Heart right ventricle (tissue), 16 donors: ENCODE data around the gene ANKRD30A. TPM values are rescaled to one million over a fixed set of nuclear protein-coding genes. Genes with fewer than 3 reads are reported as not detected.

Source experiments
- ATAC-seq, 8 donors: fragments of 200-7000 bp; cut with Tn5 transposase; one replicate each; pipeline ENCODE4 v1.9.1; 2020; ENCODE audit warnings: mild to moderate bottlenecking in 8 of 8, moderate library complexity in 8 of 8, moderate number of reproducible peaks in 1 of 8
- DNase-seq, 2 donors: peaks; one replicate each; pipeline ENCODE4 v3.0.0-alpha.2; 2020
- H3K27ac ChIP-seq, 10 donors: fragments of 200-600 bp; sonication (generic) in 2 of 10; one replicate each; pipeline versions ENCODE4 v1.5.0 to v1.8.0; 2020 to 2022; ENCODE audit warnings: mild to moderate bottlenecking in 3 of 10
- H3K27me3 ChIP-seq, 7 donors: fragments of 200-600 bp; one replicate each; pipeline ENCODE4 v1.8.0; 2021 to 2022; ENCODE audit warnings: mild to moderate bottlenecking in 2 of 7
- H3K36me3 ChIP-seq, 9 donors: fragments of 200-600 bp; sonication (generic) in 1 of 9; one replicate each; pipeline versions ENCODE4 v1.5.0 to v1.8.0; 2020 to 2022; ENCODE audit warnings: mild to moderate bottlenecking in 2 of 9
- H3K4me1 ChIP-seq, 9 donors: fragments of 200-600 bp; sonication (generic) in 1 of 9; one replicate each; pipeline versions ENCODE4 v1.5.0 to v1.8.0; 2020 to 2022; ENCODE audit warnings: mild to moderate bottlenecking in 4 of 9
- H3K4me3 ChIP-seq, 10 donors: fragments of 200-600 bp; sonication (generic) in 2 of 10; one replicate each; pipeline versions ENCODE4 v1.5.0 to v1.8.0; 2020 to 2022; ENCODE audit warnings: mild to moderate bottlenecking in 7 of 10, moderate library complexity in 2 of 10
- H3K9me3 ChIP-seq, 11 donors: fragments of 200-600 bp in 10 of 11; sonication (generic) in 2 of 11; one replicate each; pipeline versions ENCODE4 v1.5.0 to v1.8.0; 2013 to 2022; ENCODE audit warnings: mild to moderate bottlenecking in 2 of 11, control low read depth in 1 of 11, moderate library complexity in 1 of 11
- WGBS, 2 donors: extraction: QIAGEN DNeasy Blood & Tissue Kit; methylation state at CpG; one replicate each; pipeline ENCODE4 v1.1.7; 2013; ENCODE audit warnings: inconsistent platforms in 1 of 2; 5-methylcytosine and 5-hydroxymethylcytosine counted together
- intact Hi-C, 10 donors: fragments of 100-400 bp; cut with DNase I; formaldehyde crosslinking; loops; one replicate each; pipeline versions ENCODE4 v1.11.1 to v1.14.2; 2022
- polyA plus RNA-seq, 2 donors: library from polyadenylated mRNA; stranded (reverse); fragments of 200-250 nt; gene quantifications; one replicate each; pipeline ENCODE4 v1.2.3, GENCODE V29; 2013
- total RNA-seq, 10 donors: library from RNA; stranded (reverse); fragmentation: NEBNext Ultra II Directional in 3 of 10; extraction: Animal tissue kit (Norgen Biotek cat#: 25700) in 3 of 10; gene quantifications; one replicate each; pipeline versions ENCODE4 v1.2.1 to v1.2.4, GENCODE V29; 2021 to 2023
- TF ChIP-seq, protein P1 (sequence below), 9 donors: fragments of 200-600 bp; sonication (generic) in 2 of 9; IDR thresholded peaks; one replicate each; pipeline versions ENCODE4 v1.5.0 to v1.8.0; 2021 to 2022; ENCODE audit warnings: antibody characterized with exemption in 9 of 9, mild to moderate bottlenecking in 5 of 9, moderate library complexity in 1 of 9
- donor health status: Arrhythmogenic right ventricular cardiomyopathy.
- donor health status: ischemic (EF 13 %, LVEDD 7.1; RV severe dilation, severe dysfunction).
- donor health status: healthy with polysubstance abuse.
- donor health status: DM: no; HTN: yes; CAD: no.
- donor health status: DM: no; HTN: no; CAD: no.
- donor health status: ischemic (EF 25% LVEDD 6.9; RV normal size, moderate dysfunction).
- donor health status: ischemic (EF 25% LVEDD 5.7; RV mildly dilated, moderate dysfunction).
- donor health status: healthy.
- donor health status: DM: yes; HTN: yes; CAD: no.
- donor health status: Ischemic cardiomyopathy.
- donor health status: ischemic (EF 35%, LVEDD 5.7; RV mildly dilated, moderate dysfunction).
- donor health status: nonischemic (EF 11% LVEDD 7.7; RV severe dilation, severe dysfunction).
- donor health status: DM: yes; HTN: yes; CAD: no.
- donor health status: PGD.
- donor health status: ischemic (EF 29% LVEDD 5.4; RV normal size, mild dysfunction).
- donor health status: nonischemic (EF 23%, LVEDD 6.1; RV moderate dilation, normal function).

Gene ANKRD30A
- total and polyA plus RNA-seq, 12 donors, result not detected

- no peak overlapping the region for H3K27ac ChIP-seq
- no peaks in the 10 kb centered on the region for H3K27me3 ChIP-seq
- 50% methylated on average over 2 of the region's 2 CpGs for WGBS, 2 donors
- TF ChIP-seq, protein P1, sequence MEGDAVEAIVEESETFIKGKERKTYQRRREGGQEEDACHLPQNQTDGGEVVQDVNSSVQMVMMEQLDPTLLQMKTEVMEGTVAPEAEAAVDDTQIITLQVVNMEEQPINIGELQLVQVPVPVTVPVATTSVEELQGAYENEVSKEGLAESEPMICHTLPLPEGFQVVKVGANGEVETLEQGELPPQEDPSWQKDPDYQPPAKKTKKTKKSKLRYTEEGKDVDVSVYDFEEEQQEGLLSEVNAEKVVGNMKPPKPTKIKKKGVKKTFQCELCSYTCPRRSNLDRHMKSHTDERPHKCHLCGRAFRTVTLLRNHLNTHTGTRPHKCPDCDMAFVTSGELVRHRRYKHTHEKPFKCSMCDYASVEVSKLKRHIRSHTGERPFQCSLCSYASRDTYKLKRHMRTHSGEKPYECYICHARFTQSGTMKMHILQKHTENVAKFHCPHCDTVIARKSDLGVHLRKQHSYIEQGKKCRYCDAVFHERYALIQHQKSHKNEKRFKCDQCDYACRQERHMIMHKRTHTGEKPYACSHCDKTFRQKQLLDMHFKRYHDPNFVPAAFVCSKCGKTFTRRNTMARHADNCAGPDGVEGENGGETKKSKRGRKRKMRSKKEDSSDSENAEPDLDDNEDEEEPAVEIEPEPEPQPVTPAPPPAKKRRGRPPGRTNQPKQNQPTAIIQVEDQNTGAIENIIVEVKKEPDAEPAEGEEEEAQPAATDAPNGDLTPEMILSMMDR (IDR thresholded peaks at IDR 0.05), result no peak
- H3K36me3 ChIP-seq, result no peaks in the 10 kb centered on the region
- H3K4me3 ChIP-seq, result no peak overlapping the region
- no peak for DNase-seq
- no peaks in the 10 kb centered on the region for H3K4me1 ChIP-seq
- no peak for ATAC-seq
- peaks cover 0 to 14% (median 0%) of the 10 kb centered on the region in 11 donors for H3K9me3 ChIP-seq
- intact Hi-C loops, result no loop called here
Measured at GRCh38 chr10:37304036-37304435, 178.6 kb downstream of the ANKRD30A start.

- no peak overlapping the region for H3K27ac ChIP-seq
- no peak for ATAC-seq
- no peaks in the 10 kb centered on the region for H3K27me3 ChIP-seq
- peaks cover 0 to 22% (median 0%) of the 10 kb centered on the region in 11 donors for H3K9me3 ChIP-seq
- intact Hi-C loops, result no loop called here
- no peaks in the 10 kb centered on the region for H3K36me3 ChIP-seq
- no peaks in the 10 kb centered on the region for H3K4me1 ChIP-seq
- DNase-seq, result no peak
- 50 to 51% methylated on average over 3 of the region's 3 CpGs for WGBS, 2 donors
- H3K4me3 ChIP-seq, result no peak overlapping the region
- TF ChIP-seq, protein P1 (IDR thresholded peaks at IDR 0.05), result no peak
Measured at GRCh38 chr10:37314350-37314749, 189.0 kb downstream of the ANKRD30A start.

DNA sequence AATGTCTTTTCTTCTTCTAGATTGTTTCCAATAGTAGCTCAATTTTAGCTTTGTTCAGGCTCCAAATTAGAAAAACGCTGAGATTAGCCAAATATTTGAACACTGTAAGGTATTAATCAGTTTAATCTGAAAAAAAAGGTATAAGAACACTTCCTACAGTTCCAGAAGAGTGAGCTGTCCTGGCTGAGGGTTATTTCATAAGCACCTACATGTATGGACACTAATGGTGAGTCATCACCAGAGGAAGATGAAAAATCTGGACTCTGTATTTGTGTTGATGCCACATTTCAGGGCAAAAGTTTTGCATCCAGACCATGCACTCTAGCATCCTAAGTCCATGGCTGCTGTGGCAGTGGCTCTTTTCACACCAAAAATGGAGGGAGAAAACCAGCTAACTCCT is 189.5 kb downstream of the ANKRD30A start:
- intact Hi-C loops, result no loop called here
- Histone ChIP-seq H3K4me1 (no peaks in the 10 kb centered on the region), H3K9me3 (peaks cover 0 to 27% (median 0%) of the 10 kb centered on the region in 11 donors), H3K27me3 (no peaks in the 10 kb centered on the region), H3K27ac (no peak overlapping the region), H3K4me3 (no peak overlapping the region), H3K36me3 (no peaks in the 10 kb centered on the region)
- WGBS, 2 donors, result 14 to 22% methylated on average over 1 of the region's 1 CpG
- TF ChIP-seq, protein P1 (IDR thresholded peaks at IDR 0.05), result no peak
- ATAC-seq, result no peak
- DNase-seq, result no peak

GRCh38 chr10:37344413-37344812 is 219.0 kb downstream of the ANKRD30A start:
- no peak for ATAC-seq
- Histone ChIP-seq H3K4me3 (no peak overlapping the region), H3K36me3 (no peaks in the 10 kb centered on the region), H3K27ac (no peak overlapping the region), H3K27me3 (no peaks in the 10 kb centered on the region), H3K4me1 (no peaks in the 10 kb centered on the region), H3K9me3 (peaks cover 0 to 60% (median 0%) of the 10 kb centered on the region in 11 donors)
- intact Hi-C loops, result no loop called here
- 76 to 78% methylated on average over 2 of the region's 2 CpGs for WGBS, 2 donors
- TF ChIP-seq, protein P1 (IDR thresholded peaks at IDR 0.05), result no peak
- DNase-seq, result no peak
